Transverse colon (tissue), 3 donors: ENCODE results near the gene CCDC180.

Source experiments
- CTCF ChIP-seq, 5 experiments: fragments of 200-600 bp in 3 of 5; fragments of 450-650 bp in 2 of 5; sonication (generic) in 3 of 5; IDR thresholded peaks; 1 replicate in 2 of 5; 2 replicates in 3 of 5; pipeline ENCODE4 v1.5.1; 2016 to 2017; ENCODE audit warnings: antibody characterized with exemption in 5 of 5, inconsistent platforms in 3 of 5, mild to moderate bottlenecking in 2 of 5, moderate library complexity in 1 of 5
- EP300 ChIP-seq: sonication (generic); formaldehyde crosslinking; IDR thresholded peaks from one replicate; pipeline ENCODE4 v1.6.1; 2017; ENCODE audit warnings: antibody characterized with exemption, low read depth

- TF ChIP-seq CTCF (IDR thresholded peaks at IDR 0.05) (no peak), EP300 (no peak)
Observed at GRCh38 chr9:97357056-97357455, 49.6 kb downstream of the CCDC180 start.
